Measurements from ENCODE around the gene UPF1. TPM values are rescaled to one million over a fixed set of nuclear protein-coding genes. Genes with fewer than 3 reads are reported as not detected.

Gene UPF1
- total and polyA plus RNA-seq, 2 of the 13 experiments (the other 11 are each of a cell fraction or from before 2014, with no cell fraction given) = 16.9 to 41.8 TPM

DNA sequence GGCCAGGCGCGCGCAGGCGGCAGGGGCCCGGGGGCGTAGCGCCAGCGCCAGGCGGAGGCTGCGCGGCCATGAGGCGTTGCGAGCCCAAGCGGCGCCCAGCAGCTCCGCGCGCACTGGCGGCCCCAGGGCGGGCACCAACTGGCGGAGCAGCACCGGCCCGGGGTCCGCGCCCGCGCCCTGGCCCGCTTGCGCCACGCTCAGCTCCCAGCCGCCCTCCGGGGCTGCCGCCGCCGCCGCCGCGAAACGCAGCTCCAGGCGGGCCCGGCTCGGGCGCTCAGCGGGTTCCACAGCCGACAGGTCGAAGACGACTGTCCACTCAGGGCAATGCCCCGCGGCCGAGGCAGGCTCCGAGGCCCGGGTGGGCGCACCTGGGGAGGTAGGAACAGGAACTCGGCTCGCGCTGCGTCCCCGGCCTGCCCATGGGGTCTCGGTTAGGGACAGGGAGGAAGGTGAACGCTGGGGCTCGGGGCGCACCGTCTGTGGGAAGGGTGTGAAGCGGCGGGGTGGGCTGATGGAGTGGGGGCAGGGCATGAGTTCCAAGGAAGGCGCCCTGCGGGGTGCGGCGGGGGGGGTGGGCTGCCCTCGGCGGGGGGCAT lies 37.4 kb downstream of the UPF1 start:
- ChIA-PET POLR2A (no interaction called here), CTCF (ENCODE audit: low intra/inter-chr PET ratio, low total read pairs) (no interaction called here)
- WGBS (ENCODE audit: low lambda C conversion rate) = 98% methylated on average over 40 of the region's 71 CpGs
- BruUV-seq (replicated peaks) = no TSS peak
- no peak overlapping the region for H3K27ac ChIP-seq (ENCODE audit: extremely low read length, insufficient read depth, low read length)
- H3K9me3 ChIP-seq (ENCODE audit: low read length) = no peaks in the 10 kb centered on the region
- DNase-seq (ENCODE audit: low spot score) (no peak), FAIRE-seq (no peak), ATAC-seq (no peak)
- H3K4me1 ChIP-seq (ENCODE audit: insufficient read depth, low read length) = peaks cover 22% of the 10 kb centered on the region
- no peaks in the 10 kb centered on the region for H4K20me1 ChIP-seq (ENCODE audit: insufficient read depth, low read length)
- H3K4me2 ChIP-seq (ENCODE audit: low read depth, low read length) = no peak overlapping the region
- H3K4me3 ChIP-seq (replicated peaks in 1 of 3; ENCODE audit: insufficient read depth in 1 of 3, low read depth in 2 of 3, low read length in 3 of 3) = no peak overlapping the region
- in situ Hi-C loops (cut with HindIII; ENCODE audit: extremely low pct_ligation_motif_present, low pct_unique_long_range_greater_than_20kb) (no loop called here), intact Hi-C loops (cut with micrococcal nuclease; ENCODE audit: unreplicated experiment) (no loop called here)
- H3K79me2 ChIP-seq (ENCODE audit: insufficient read depth, low read length) = no peaks in the 10 kb centered on the region
- no peak overlapping the region for H3K9ac ChIP-seq (ENCODE audit: insufficient read depth, low read depth, low read length)
- peaks cover 16 to 35% of the 10 kb centered on the region in 2 experiments; a peak in 4 of 5 replicates for H3K36me3 ChIP-seq (replicated peaks in 1 of 2; ENCODE audit: control insufficient read depth in 1 of 2, insufficient read depth in 2 of 2, low read length in 2 of 2)
- no peaks in the 10 kb centered on the region for H3K27me3 ChIP-seq (ENCODE audit: control insufficient read depth in 1 of 2, insufficient read depth in 2 of 2, low read length in 2 of 2)
- H2AFZ ChIP-seq (ENCODE audit: low read length) = no peak overlapping the region
- TF ChIP-seq AFF4 (CRISPR knock-in tag; IDR thresholded peaks at IDR 0.05) = no peak
- no peak for TF ChIP-seq NFKB2 (CRISPR knock-in tag; IDR thresholded peaks at IDR 0.05; ENCODE audit: borderline replicate concordance)
- TF ChIP-seq RBM22 (optimal IDR thresholded peaks at IDR 0.05; ENCODE audit: low read length) = peak; percentile 63

Data from HepG2 (cell line).